ENCODE results near the gene AP1M1.
"Not testable (repeated sequence)": the region's sequence is repeated elsewhere in the genome, so short reads cannot be mapped to it uniquely, and the experiment has no call there.

AP1M1 gene

GRCh38 chr19:16197622-16198369, at the start of gene AP1M1:
Gene AP1M1, plus strand, starts transcription at chr19:16197911. Its CDS starts 116 bp downstream, at chr19:16198027.
- DNase-seq (ENCODE audit: low read depth): peak; percentile 88

GRCh38 chr19:16148443-16149229, 49.1 kb upstream of the AP1M1 start:
- DNase-seq (ENCODE audit: low read depth): no peak

GRCh38 chr19:16153582-16154336, 44.0 kb upstream of the AP1M1 start:
- DNase-seq (ENCODE audit: low read depth): no peak

GRCh38 chr19:16154557-16154956, 43.2 kb upstream of the AP1M1 start:
- DNase-seq (ENCODE audit: low read depth): no peak

GRCh38 chr19:16155128-16155527, 42.6 kb upstream of the AP1M1 start:
- no peak for DNase-seq (ENCODE audit: low read depth)

- no peak for DNase-seq (ENCODE audit: low read depth)
Measured at GRCh38 chr19:16156904-16157303, 40.8 kb upstream of the AP1M1 start.

- no peak for DNase-seq (ENCODE audit: low read depth)
Measured at GRCh38 chr19:16157601-16158000, 40.1 kb upstream of the AP1M1 start.

- no peak for DNase-seq (ENCODE audit: low read depth)
Measured at GRCh38 chr19:16159655-16160054, 38.1 kb upstream of the AP1M1 start.

- DNase-seq (ENCODE audit: low read depth): no peak
Measured at GRCh38 chr19:16160445-16160942, 37.2 kb upstream of the AP1M1 start.

- DNase-seq (ENCODE audit: low read depth): peak; percentile 53
Measured at GRCh38 chr19:16160943-16161560, 36.7 kb upstream of the AP1M1 start.

- DNase-seq (ENCODE audit: low read depth): peak; percentile 68
Measured at GRCh38 chr19:16161840-16162239, 35.9 kb upstream of the AP1M1 start.

- DNase-seq (ENCODE audit: low read depth): no peak
Measured at GRCh38 chr19:16164222-16164890, 33.4 kb upstream of the AP1M1 start.

- DNase-seq (ENCODE audit: low read depth): no peak
Measured at GRCh38 chr19:16166417-16166816, 31.3 kb upstream of the AP1M1 start.

- no peak for DNase-seq (ENCODE audit: low read depth)
Measured at GRCh38 chr19:16167055-16167454, 30.7 kb upstream of the AP1M1 start.

- no peak for DNase-seq (ENCODE audit: low read depth)
Measured at GRCh38 chr19:16168465-16169081, 29.1 kb upstream of the AP1M1 start.

- DNase-seq (ENCODE audit: low read depth): no peak
Measured at GRCh38 chr19:16170134-16170533, 27.6 kb upstream of the AP1M1 start.

GRCh38 chr19:16175954-16176353, 21.8 kb upstream of the AP1M1 start:
- DNase-seq (ENCODE audit: low read depth): no peak

GRCh38 chr19:16178866-16179265, 18.8 kb upstream of the AP1M1 start:
- DNase-seq (ENCODE audit: low read depth): not testable (repeated sequence)

- peak; percentile 52 for DNase-seq (ENCODE audit: low read depth)
Measured at GRCh38 chr19:16180611-16181010, 17.1 kb upstream of the AP1M1 start.

GRCh38 chr19:16184665-16185122, 13.0 kb upstream of the AP1M1 start:
- no peak for DNase-seq (ENCODE audit: low read depth)
